Upper lobe of left lung (tissue), 4 donors: ENCODE measurements around the gene SGMS1.

Experiments
- EP300 ChIP-seq, 4 donors: sonication (generic); formaldehyde crosslinking; IDR thresholded peaks; one replicate each; pipeline ENCODE4 v1.5.1; 2017; ENCODE audit warnings: antibody characterized with exemption in 4 of 4, control low read depth in 2 of 4
- POLR2A ChIP-seq, 4 donors: fragments of 450-650 bp; IDR thresholded peaks; one replicate each; pipeline ENCODE4 v1.5.1; 2016 to 2017; ENCODE audit warnings: antibody characterized with exemption in 4 of 4, mild to moderate bottlenecking in 2 of 4
- POLR2AphosphoS5 ChIP-seq, 2 donors: sonication (generic); formaldehyde crosslinking; IDR thresholded peaks; one replicate each; pipeline ENCODE4 v1.5.1; 2017; ENCODE audit warnings: antibody characterized with exemption in 2 of 2
- TF ChIP-seq, protein P1 (sequence below), 6 experiments: fragments of 450-650 bp in 4 of 6; fragments of 200-600 bp in 2 of 6; sonication (generic) in 2 of 6; IDR thresholded peaks; one replicate each; pipeline ENCODE4 v1.5.1; 2016 to 2019; ENCODE audit warnings: antibody characterized with exemption in 6 of 6

- TF ChIP-seq, protein P1, sequence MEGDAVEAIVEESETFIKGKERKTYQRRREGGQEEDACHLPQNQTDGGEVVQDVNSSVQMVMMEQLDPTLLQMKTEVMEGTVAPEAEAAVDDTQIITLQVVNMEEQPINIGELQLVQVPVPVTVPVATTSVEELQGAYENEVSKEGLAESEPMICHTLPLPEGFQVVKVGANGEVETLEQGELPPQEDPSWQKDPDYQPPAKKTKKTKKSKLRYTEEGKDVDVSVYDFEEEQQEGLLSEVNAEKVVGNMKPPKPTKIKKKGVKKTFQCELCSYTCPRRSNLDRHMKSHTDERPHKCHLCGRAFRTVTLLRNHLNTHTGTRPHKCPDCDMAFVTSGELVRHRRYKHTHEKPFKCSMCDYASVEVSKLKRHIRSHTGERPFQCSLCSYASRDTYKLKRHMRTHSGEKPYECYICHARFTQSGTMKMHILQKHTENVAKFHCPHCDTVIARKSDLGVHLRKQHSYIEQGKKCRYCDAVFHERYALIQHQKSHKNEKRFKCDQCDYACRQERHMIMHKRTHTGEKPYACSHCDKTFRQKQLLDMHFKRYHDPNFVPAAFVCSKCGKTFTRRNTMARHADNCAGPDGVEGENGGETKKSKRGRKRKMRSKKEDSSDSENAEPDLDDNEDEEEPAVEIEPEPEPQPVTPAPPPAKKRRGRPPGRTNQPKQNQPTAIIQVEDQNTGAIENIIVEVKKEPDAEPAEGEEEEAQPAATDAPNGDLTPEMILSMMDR (IDR thresholded peaks at IDR 0.05) = no peak
- TF ChIP-seq EP300 (IDR thresholded peaks at IDR 0.05) = no peak
- TF ChIP-seq POLR2A (IDR thresholded peaks at IDR 0.05) = no peak
- TF ChIP-seq POLR2AphosphoS5 (IDR thresholded peaks at IDR 0.05) = no peak
These were observed 197.3 kb downstream of the SGMS1 start for GRCh38 chr10:50426485-50426884.
